PFSK-1 (cell line): Measurements from ENCODE around the gene KERA.

ENCODE experiments used
- FOXP2 ChIP-seq: optimal IDR thresholded peaks from 2 replicates; pipeline ENCODE3; 2011; ENCODE audit warnings: borderline replicate concordance, control low read depth, inconsistent platforms; ENCODE audit not compliant: insufficient read depth; ENCODE audit errors: extremely low read length, extremely low read depth
- POLR2AphosphoS5 ChIP-seq: IDR thresholded peaks from 2 replicates; pipeline ENCODE4 v1.6.1; 2012; ENCODE audit warnings: low read depth, mild to moderate bottlenecking, control low read depth, low read length, moderate library complexity
- REST ChIP-seq, 2 experiments: IDR thresholded peaks; 2 replicates each; pipeline versions ENCODE4 v1.6.1 to v1.8.0; 2011 to 2012; ENCODE audit warnings: low read depth in 2 of 2, low read length in 2 of 2, control low read depth in 1 of 2, inconsistent platforms in 1 of 2, mild to moderate bottlenecking in 1 of 2, moderate library complexity in 1 of 2; ENCODE audit not compliant: insufficient read depth in 1 of 2
- SIN3A ChIP-seq: IDR thresholded peaks from 2 replicates; pipeline ENCODE4 v1.6.1; 2012; ENCODE audit warnings: mild to moderate bottlenecking, low read length, moderate library complexity, borderline replicate concordance; ENCODE audit not compliant: insufficient read depth
- TAF1 ChIP-seq: IDR thresholded peaks from 2 replicates; pipeline ENCODE4 v1.6.1; 2012; ENCODE audit warnings: low read length, control low read depth, borderline replicate concordance; ENCODE audit not compliant: insufficient read depth

The KERA gene

GRCh38 chr12:91017511-91018263 lies 40.1 kb downstream of the KERA start:
- TF ChIP-seq TAF1 (no peak), SIN3A (no peak), POLR2AphosphoS5 (no peak), FOXP2 (no peak), REST (IDR thresholded peaks at IDR 0.05; ENCODE audit: insufficient read depth in 1 of 2, low read depth in 2 of 2, low read length in 2 of 2) (no peak)

- TF ChIP-seq TAF1 (no peak), FOXP2 (no peak), SIN3A (no peak), REST (IDR thresholded peaks at IDR 0.05; ENCODE audit: insufficient read depth in 1 of 2, low read depth in 2 of 2, low read length in 2 of 2) (no peak), POLR2AphosphoS5 (no peak)
Measured at GRCh38 chr12:91017043-91017442, 40.8 kb downstream of the KERA start.

- TF ChIP-seq SIN3A (no peak), TAF1 (no peak), POLR2AphosphoS5 (no peak), REST (IDR thresholded peaks at IDR 0.05; ENCODE audit: insufficient read depth in 1 of 2, low read depth in 2 of 2, low read length in 2 of 2) (no peak)
Measured at GRCh38 chr12:91009319-91009950, 48.4 kb downstream of the KERA start.

GRCh38 chr12:91007531-91008290 lies 50.1 kb downstream of the KERA start:
- TF ChIP-seq REST (IDR thresholded peaks at IDR 0.05; ENCODE audit: insufficient read depth in 1 of 2, low read depth in 2 of 2, low read length in 2 of 2) (no peak), TAF1 (no peak), POLR2AphosphoS5 (no peak), FOXP2 (no peak), SIN3A (no peak)
